Endothelial cell (in vitro differentiated cells): ENCODE data around the gene HOXC4. TPM values are rescaled to one million over a fixed set of nuclear protein-coding genes. Genes with fewer than 3 reads are reported as not detected.

Experiments
- DNase-seq: peaks from one replicate; pipeline ENCODE4 v3.0.0; 2021; ENCODE audit warnings: low spot score
- H3K27ac Mint-ChIP-seq: one replicate; pipeline ENCODE4 v1.8.0; 2021; ENCODE audit warnings: mixed read lengths, inconsistent platforms; ENCODE audit not compliant: unreplicated experiment
- H3K27me3 Mint-ChIP-seq: one replicate; pipeline ENCODE4 v1.8.0; 2021; ENCODE audit warnings: mild to moderate bottlenecking, moderate library complexity, mixed read lengths, inconsistent platforms; ENCODE audit not compliant: unreplicated experiment
- H3K36me3 Mint-ChIP-seq: one replicate; pipeline ENCODE4 v1.8.0; 2021; ENCODE audit warnings: mild to moderate bottlenecking, low read depth, mixed read lengths, inconsistent platforms; ENCODE audit not compliant: unreplicated experiment
- H3K4me1 Mint-ChIP-seq: one replicate; pipeline ENCODE4 v1.8.0; 2021; ENCODE audit warnings: mild to moderate bottlenecking, mixed read lengths, inconsistent platforms; ENCODE audit not compliant: unreplicated experiment
- H3K4me3 Mint-ChIP-seq: one replicate; pipeline ENCODE4 v1.8.0; 2021; ENCODE audit warnings: mild to moderate bottlenecking, mixed read lengths, inconsistent platforms; ENCODE audit not compliant: unreplicated experiment
- H3K9me3 Mint-ChIP-seq: one replicate; pipeline ENCODE4 v1.8.0; 2021; ENCODE audit warnings: mixed read lengths, inconsistent platforms; ENCODE audit not compliant: unreplicated experiment
- total RNA-seq: library from RNA; stranded (reverse); fragmentation: NEBNext Ultra II Directional; extraction: Animal tissue kit (Norgen Biotek cat#: 25700); gene quantifications from one replicate; pipeline ENCODE4 v1.2.1, GENCODE V29; 2021; ENCODE audit not compliant: unreplicated experiment
- TF ChIP-seq, protein P1 (sequence below): fragments of 200-600 bp; sonication (generic); IDR thresholded peaks from one replicate; pipeline ENCODE4 v1.5.0; 2021; ENCODE audit warnings: antibody characterized with exemption; ENCODE audit not compliant: unreplicated experiment

The HOXC4 gene
- total RNA-seq, 1 donor from 2014 or later = not detected

DNA sequence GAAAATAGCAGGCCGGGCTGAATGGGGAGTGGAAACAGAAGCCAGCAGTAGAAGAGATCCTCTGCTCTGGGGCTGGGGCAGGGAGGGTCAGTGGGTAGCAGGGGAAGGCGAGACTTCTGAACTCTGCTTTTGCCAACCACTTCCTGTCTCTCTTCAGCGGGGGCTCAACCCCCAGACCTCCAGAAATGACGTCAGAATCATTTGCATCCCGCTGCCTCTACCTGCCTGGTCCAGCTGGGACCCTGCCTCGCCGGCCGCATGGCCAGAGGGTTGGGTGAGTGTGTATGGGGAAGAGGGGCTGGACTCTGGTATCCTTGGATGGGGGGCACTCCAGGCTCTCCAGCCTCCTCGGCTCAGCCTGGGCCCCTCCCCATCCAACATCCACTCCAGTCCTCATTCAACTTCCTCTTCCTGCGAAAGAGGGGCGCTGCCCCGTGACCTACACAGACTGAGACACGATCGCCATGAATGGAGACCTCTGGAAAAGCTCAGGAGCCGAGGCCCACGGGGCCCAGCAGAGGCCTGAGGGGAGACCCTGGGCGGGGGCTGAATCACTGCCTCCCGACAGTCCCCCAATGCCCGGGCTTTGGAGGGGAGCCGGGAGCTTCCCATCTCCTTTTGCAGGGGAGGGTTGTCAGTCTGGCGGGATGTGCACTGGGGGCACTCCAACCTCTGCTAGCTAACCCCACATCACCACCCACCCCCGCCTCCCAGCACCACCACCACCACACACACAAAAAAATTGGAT lies 458 bp upstream of the HOXC4 start:
- no peak for DNase-seq
- Mint-ChIP-seq H3K36me3 (peaks cover 3% of the 10 kb centered on the region), H3K9me3 (no peaks in the 10 kb centered on the region), H3K27me3 (peaks cover 44% of the 10 kb centered on the region), H3K4me3 (no peak overlapping the region), H3K4me1 (peaks cover 6% of the 10 kb centered on the region), H3K27ac (no peak overlapping the region)
- TF ChIP-seq, protein P1, sequence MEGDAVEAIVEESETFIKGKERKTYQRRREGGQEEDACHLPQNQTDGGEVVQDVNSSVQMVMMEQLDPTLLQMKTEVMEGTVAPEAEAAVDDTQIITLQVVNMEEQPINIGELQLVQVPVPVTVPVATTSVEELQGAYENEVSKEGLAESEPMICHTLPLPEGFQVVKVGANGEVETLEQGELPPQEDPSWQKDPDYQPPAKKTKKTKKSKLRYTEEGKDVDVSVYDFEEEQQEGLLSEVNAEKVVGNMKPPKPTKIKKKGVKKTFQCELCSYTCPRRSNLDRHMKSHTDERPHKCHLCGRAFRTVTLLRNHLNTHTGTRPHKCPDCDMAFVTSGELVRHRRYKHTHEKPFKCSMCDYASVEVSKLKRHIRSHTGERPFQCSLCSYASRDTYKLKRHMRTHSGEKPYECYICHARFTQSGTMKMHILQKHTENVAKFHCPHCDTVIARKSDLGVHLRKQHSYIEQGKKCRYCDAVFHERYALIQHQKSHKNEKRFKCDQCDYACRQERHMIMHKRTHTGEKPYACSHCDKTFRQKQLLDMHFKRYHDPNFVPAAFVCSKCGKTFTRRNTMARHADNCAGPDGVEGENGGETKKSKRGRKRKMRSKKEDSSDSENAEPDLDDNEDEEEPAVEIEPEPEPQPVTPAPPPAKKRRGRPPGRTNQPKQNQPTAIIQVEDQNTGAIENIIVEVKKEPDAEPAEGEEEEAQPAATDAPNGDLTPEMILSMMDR = no peak

DNA sequence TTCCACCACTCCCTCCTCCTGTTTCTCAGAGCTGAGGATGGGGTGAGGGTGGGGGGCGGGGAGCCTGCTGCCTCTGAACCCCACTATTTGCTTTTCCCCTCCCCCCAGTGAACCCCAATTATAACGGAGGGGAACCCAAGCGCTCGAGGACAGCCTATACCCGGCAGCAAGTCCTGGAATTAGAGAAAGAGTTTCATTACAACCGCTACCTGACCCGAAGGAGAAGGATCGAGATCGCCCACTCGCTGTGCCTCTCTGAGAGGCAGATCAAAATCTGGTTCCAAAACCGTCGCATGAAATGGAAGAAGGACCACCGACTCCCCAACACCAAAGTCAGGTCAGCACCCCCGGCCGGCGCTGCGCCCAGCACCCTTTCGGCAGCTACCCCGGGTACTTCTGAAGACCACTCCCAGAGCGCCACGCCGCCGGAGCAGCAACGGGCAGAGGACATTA lies 1.1 kb downstream of the HOXC4 start:
- DNase-seq = no peak
- H3K27ac Mint-ChIP-seq = no peak overlapping the region
- no peak overlapping the region for H3K4me3 Mint-ChIP-seq

DNA sequence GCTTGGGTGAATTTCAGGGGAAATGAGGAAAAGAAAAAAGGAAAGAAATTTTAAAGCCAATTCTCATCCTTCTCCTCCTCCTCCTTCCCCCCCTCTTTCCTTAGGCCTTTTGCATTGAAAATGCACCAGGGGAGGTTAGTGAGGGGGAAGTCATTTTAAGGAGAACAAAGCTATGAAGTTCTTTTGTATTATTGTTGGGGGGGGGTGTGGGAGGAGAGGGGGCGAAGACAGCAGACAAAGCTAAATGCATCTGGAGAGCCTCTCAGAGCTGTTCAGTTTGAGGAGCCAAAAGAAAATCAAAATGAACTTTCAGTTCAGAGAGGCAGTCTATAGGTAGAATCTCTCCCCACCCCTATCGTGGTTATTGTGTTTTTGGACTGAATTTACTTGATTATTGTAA lies 1.9 kb downstream of the HOXC4 start:
- H3K4me1 Mint-ChIP-seq = peaks cover 12% of the 10 kb centered on the region
- TF ChIP-seq, protein P1 = no peak
- H3K27ac Mint-ChIP-seq = no peak overlapping the region
- H3K9me3 Mint-ChIP-seq = no peaks in the 10 kb centered on the region
- H3K36me3 Mint-ChIP-seq = peaks cover 3% of the 10 kb centered on the region
- H3K27me3 Mint-ChIP-seq = peaks cover 43% of the 10 kb centered on the region
- DNase-seq = no peak
- no peak overlapping the region for H3K4me3 Mint-ChIP-seq

More for the DNA sequence above, 1.1 kb downstream of the HOXC4 start:
- TF ChIP-seq, protein P1 = no peak
- Mint-ChIP-seq H3K27me3 (peaks cover 46% of the 10 kb centered on the region), H3K9me3 (no peaks in the 10 kb centered on the region), H3K36me3 (peaks cover 3% of the 10 kb centered on the region), H3K4me1 (peaks cover 7% of the 10 kb centered on the region)

DNA sequence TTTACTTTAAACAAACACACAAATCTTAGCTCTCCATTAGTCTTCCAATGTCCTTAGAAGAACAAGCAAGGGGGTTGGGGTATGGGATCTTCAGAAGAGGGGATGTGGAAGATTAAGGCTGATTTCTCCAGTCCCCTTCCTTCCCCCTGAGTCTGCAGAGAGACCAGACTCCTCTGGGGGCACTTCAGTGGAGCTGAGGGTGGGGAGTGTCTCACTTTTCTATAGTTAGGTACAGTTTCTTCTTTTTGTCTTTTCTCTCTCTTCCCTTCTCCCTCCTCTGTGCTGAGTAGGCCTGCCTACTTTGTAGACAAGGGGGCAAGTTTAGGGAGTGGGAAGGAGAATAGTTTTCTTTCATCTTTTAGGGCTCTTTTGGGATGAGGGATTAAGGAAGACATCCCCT lies 2.5 kb downstream of the HOXC4 start:
- Mint-ChIP-seq H3K4me1 (peaks cover 12% of the 10 kb centered on the region), H3K9me3 (no peaks in the 10 kb centered on the region), H3K4me3 (no peak overlapping the region), H3K27ac (no peak overlapping the region), H3K27me3 (peaks cover 42% of the 10 kb centered on the region), H3K36me3 (peaks cover 3% of the 10 kb centered on the region)
- TF ChIP-seq, protein P1 = no peak
- no peak for DNase-seq

DNA sequence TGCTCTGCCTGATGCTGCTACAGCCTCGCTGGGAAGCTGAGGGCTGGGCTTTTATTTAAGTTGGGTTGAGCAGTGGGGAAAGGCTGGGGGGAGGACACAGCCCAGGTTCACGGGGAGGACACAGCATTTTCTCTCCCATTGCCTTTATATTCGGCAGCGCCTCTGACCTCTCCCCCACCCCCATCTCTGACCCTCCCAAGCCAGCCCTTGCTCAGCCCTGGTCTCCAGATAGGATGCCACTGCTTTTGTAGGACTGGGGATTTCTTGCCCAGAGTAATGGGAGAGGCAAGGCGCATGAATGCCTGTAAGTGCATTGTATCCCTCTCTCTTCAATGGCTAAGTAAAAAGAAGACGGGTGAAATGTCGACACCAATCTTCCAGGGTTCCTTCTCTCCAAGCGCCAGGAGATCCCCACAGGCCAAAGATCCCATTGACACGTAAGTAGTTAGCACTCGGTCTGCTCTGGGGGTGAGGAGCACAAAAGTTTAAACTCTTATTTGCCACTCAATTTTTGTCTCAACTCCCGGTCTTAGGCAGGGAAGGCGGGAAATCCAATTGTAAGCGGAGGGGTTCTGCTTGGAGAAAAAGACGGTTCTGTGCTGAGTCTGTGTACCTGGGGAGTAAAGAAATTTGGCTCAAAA lies 4.6 kb downstream of the HOXC4 start:
- H3K9me3 Mint-ChIP-seq = no peaks in the 10 kb centered on the region
- no peak overlapping the region for H3K27ac Mint-ChIP-seq
- no peak overlapping the region for H3K4me3 Mint-ChIP-seq
- TF ChIP-seq, protein P1 = no peak
- H3K36me3 Mint-ChIP-seq = no peaks in the 10 kb centered on the region
- peaks cover 6% of the 10 kb centered on the region for H3K4me1 Mint-ChIP-seq
- DNase-seq = no peak
- H3K27me3 Mint-ChIP-seq = peaks cover 40% of the 10 kb centered on the region
